Ascending aorta (tissue), 2 donors: Measurements from ENCODE around the gene TSPAN18. TPM values are rescaled to one million over a fixed set of nuclear protein-coding genes. Genes with fewer than 3 reads are reported as not detected.

ENCODE experiments used
- DNase-seq, 2 donors: peaks; one replicate each; pipeline ENCODE4 v3.0.0-alpha.2; 2019; ENCODE audit warnings: low spot score in 2 of 2
- H3K27ac ChIP-seq, 2 donors: fragments of 200-600 bp; sonication (generic); one replicate each; pipeline ENCODE4 v1.5.1; 2016 to 2017; ENCODE audit warnings: mild to moderate bottlenecking in 1 of 2
- H3K27me3 ChIP-seq: fragments of 200-600 bp; sonication (generic); one replicate; pipeline ENCODE4 v1.5.1; 2017
- H3K36me3 ChIP-seq, 2 donors: fragments of 200-600 bp; sonication (generic); one replicate each; pipeline ENCODE4 v1.5.1; 2016
- H3K4me1 ChIP-seq, 2 donors: fragments of 200-600 bp; sonication (generic); one replicate each; pipeline ENCODE4 v1.5.1; 2016 to 2017; ENCODE audit warnings: mild to moderate bottlenecking in 1 of 2
- H3K4me3 ChIP-seq, 2 donors: fragments of 200-600 bp; sonication (generic); one replicate each; pipeline ENCODE4 v1.5.1; 2016 to 2017; ENCODE audit warnings: mild to moderate bottlenecking in 1 of 2
- H3K9me3 ChIP-seq, 2 donors: fragments of 200-600 bp; sonication (generic); one replicate each; pipeline ENCODE4 v1.5.1; 2016
- CTCF ChIP-seq, 3 experiments: fragments of 200-600 bp in 2 of 3; fragments of 450-650 bp in 1 of 3; sonication (generic) in 2 of 3; IDR thresholded peaks; one replicate each; pipeline ENCODE4 v1.5.1; 2016 to 2019; ENCODE audit warnings: antibody characterized with exemption in 3 of 3, mild to moderate bottlenecking in 1 of 3, moderate library complexity in 1 of 3
- intact Hi-C: fragments of 100-400 bp; cut with DNase I; formaldehyde crosslinking; loops from one replicate; pipeline ENCODE4 v1.15.1; 2023
- total RNA-seq: library from RNA; depleted of rRNA; stranded (reverse); fragments of >200 nt; gene quantifications from one replicate; pipeline ENCODE4 v1.1.0, GENCODE V29; 2016

The TSPAN18 gene
- total RNA-seq, 1 donor from 2014 or later = 21.3 TPM

- H3K9me3 ChIP-seq = no peaks in the 10 kb centered on the region
- no peak for DNase-seq
- H3K4me3 ChIP-seq = no peak overlapping the region
- no peaks in the 10 kb centered on the region for H3K36me3 ChIP-seq
- no peak for TF ChIP-seq CTCF (IDR thresholded peaks at IDR 0.05)
- no peaks in the 10 kb centered on the region for H3K27me3 ChIP-seq
- H3K27ac ChIP-seq = no peak overlapping the region
- intact Hi-C loops = no loop called here
- no peaks in the 10 kb centered on the region for H3K4me1 ChIP-seq
Measured at GRCh38 chr11:44954051-44954906, 227.5 kb downstream of the TSPAN18 start.

DNA sequence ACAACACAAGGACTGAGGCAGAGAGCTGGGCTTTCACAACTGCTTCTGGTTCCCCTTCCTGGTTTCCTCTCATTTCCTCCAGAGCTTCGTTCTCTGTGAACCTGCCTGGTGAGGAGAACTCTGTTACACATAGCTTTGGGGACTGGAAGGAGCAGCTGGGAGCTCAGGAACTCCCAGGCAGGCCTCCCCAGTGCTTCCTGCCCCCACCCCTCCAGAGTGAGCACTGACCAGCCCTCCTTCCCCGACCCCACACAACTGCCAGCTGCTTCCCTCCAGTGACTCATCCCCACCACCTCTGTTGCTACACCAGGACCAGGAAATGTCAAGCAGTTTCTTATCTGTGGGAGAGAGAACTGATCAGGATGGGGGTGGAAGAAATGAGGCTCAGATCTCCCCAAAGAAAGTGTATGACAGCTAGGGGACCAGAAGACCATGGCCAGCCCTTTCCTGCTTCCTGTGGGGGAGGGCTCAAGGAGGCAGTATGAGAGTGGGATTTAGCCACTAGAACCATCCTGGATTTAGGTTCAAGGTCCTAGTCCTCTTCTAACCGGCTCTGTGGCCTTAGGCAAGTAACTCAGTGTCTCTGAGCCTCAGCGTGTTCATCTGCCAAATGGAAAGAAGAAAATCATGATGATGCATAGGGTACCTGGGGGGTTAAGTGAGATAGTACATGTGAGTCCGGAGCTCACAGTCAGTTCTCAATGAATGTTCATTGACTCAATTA, 228.4 kb downstream of the TSPAN18 start:
- no peak for TF ChIP-seq CTCF (IDR thresholded peaks at IDR 0.05)
- Histone ChIP-seq H3K27me3 (no peaks in the 10 kb centered on the region), H3K4me1 (no peaks in the 10 kb centered on the region), H3K9me3 (no peaks in the 10 kb centered on the region), H3K27ac (no peak overlapping the region), H3K4me3 (no peak overlapping the region), H3K36me3 (no peaks in the 10 kb centered on the region)
- intact Hi-C loops = no loop called here
- DNase-seq = peak in 1 of 2 donors; percentile 80

GRCh38 chr11:44957040-44957515, 230.3 kb downstream of the TSPAN18 start:
- intact Hi-C loops = no loop called here
- no peaks in the 10 kb centered on the region for H3K4me1 ChIP-seq
- no peak overlapping the region for H3K27ac ChIP-seq
- no peak for TF ChIP-seq CTCF (IDR thresholded peaks at IDR 0.05)
- no peaks in the 10 kb centered on the region for H3K9me3 ChIP-seq
- no peak overlapping the region for H3K4me3 ChIP-seq
- no peaks in the 10 kb centered on the region for H3K36me3 ChIP-seq
- no peaks in the 10 kb centered on the region for H3K27me3 ChIP-seq
- DNase-seq = no peak

DNA sequence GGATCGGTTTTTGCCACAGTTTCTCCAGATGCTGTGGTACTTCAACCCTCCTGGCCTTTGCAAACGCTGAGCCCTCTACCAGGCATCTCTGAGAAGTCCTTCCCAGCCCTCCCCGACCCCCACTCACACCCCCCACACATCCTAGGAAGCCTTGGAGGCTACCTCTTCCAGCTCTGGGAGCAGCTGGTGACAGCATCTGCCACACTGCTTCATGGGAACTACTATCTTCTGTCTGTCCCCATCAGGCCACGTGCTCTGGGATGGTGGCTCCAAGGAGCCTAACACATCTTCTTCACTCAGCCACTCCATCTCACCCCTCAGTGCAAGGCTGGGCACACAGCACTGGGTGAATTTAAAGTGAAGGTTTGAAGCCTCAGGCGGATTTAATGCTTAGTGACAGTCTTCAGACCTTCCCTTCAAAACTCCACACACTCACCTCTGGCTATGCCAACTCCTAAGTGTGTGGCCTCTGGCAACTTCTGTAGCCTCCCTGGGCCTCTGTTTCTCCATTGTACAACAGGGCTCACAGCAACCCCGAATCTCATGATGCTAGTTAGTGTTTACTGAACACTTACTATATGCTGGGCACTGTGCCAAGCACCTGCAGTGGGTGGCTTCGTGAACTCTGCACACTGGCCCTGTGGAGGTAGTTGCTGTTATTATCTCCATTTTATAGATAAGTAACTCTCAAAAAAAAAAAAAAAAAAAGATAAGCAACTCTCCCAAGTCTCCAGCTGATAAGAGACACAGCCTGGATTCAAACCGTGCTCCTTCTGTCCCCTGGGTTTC, 231.2 kb downstream of the TSPAN18 start:
- DNase-seq = no peak
- intact Hi-C loops = no loop called here
- Histone ChIP-seq H3K4me1 (no peaks in the 10 kb centered on the region), H3K27ac (no peak overlapping the region), H3K27me3 (no peaks in the 10 kb centered on the region), H3K9me3 (no peaks in the 10 kb centered on the region), H3K36me3 (no peaks in the 10 kb centered on the region), H3K4me3 (no peak overlapping the region)
- no peak for TF ChIP-seq CTCF (IDR thresholded peaks at IDR 0.05)

GRCh38 chr11:44959064-44959463, 232.3 kb downstream of the TSPAN18 start:
- Histone ChIP-seq H3K4me1 (no peaks in the 10 kb centered on the region), H3K27me3 (no peaks in the 10 kb centered on the region), H3K9me3 (no peaks in the 10 kb centered on the region), H3K27ac (no peak overlapping the region), H3K36me3 (no peaks in the 10 kb centered on the region), H3K4me3 (no peak overlapping the region)
- no peak for DNase-seq
- intact Hi-C loops = no loop called here
- TF ChIP-seq CTCF (IDR thresholded peaks at IDR 0.05) = no peak
